Endodermal cell (in vitro differentiated cells): ENCODE measurements around the gene PPM1D. TPM values are rescaled to one million over a fixed set of nuclear protein-coding genes. Genes with fewer than 3 reads are reported as not detected.
"Not testable (repeated sequence)": the region's sequence is repeated elsewhere in the genome, so short reads cannot be mapped to it uniquely, and the experiment has no call there.

ENCODE experiments used
- DNase-seq: peaks from one replicate; pipeline ENCODE4 v3.0.0-alpha.2; 2017
- H3K27ac ChIP-seq: 2 replicates; pipeline ENCODE4 v1.5.1; 2013; ENCODE audit warnings: mild to moderate bottlenecking, low read depth, low read length, moderate library complexity
- H3K27me3 ChIP-seq: 2 replicates; pipeline ENCODE4 v1.6.1; 2013; ENCODE audit warnings: mild to moderate bottlenecking, low read length, moderate library complexity; ENCODE audit not compliant: insufficient read depth, control insufficient read depth, poor library complexity, severe bottlenecking
- H3K36me3 ChIP-seq: 2 replicates; pipeline ENCODE4 v1.7.0; 2013; ENCODE audit warnings: mild to moderate bottlenecking, low read length, moderate library complexity; ENCODE audit not compliant: control insufficient read depth, insufficient read depth
- H3K4me1 ChIP-seq: one replicate; pipeline ENCODE4 v1.7.0; 2013; ENCODE audit warnings: low read length; ENCODE audit not compliant: control insufficient read depth, insufficient read depth
- H3K4me3 ChIP-seq: 2 replicates; pipeline ENCODE4 v1.5.1; 2013; ENCODE audit warnings: mild to moderate bottlenecking, low read length, moderate library complexity
- H3K9ac ChIP-seq: 2 replicates; pipeline ENCODE4 v1.6.1; 2013; ENCODE audit warnings: mild to moderate bottlenecking, low read length, moderate library complexity; ENCODE audit not compliant: poor library complexity, severe bottlenecking; ENCODE audit errors: extremely low read depth
- H3K9me3 ChIP-seq: 2 replicates; pipeline ENCODE4 v1.6.1; 2013; ENCODE audit warnings: mild to moderate bottlenecking, low read length, moderate library complexity; ENCODE audit not compliant: control insufficient read depth
- H3K27ac Mint-ChIP-seq: 2 replicates; pipeline ENCODE4 v1.8.0; 2020; ENCODE audit warnings: mixed read lengths
- H3K27me3 Mint-ChIP-seq: 2 replicates; pipeline ENCODE4 v1.8.0; 2021; ENCODE audit warnings: mild to moderate bottlenecking, mixed read lengths; ENCODE audit not compliant: insufficient read depth
- H3K36me3 Mint-ChIP-seq: 2 replicates; pipeline ENCODE4 v1.8.0; 2020; ENCODE audit warnings: low read depth, mixed read lengths
- H3K4me1 Mint-ChIP-seq: 2 replicates; pipeline ENCODE4 v1.8.0; 2020; ENCODE audit warnings: mixed read lengths
- H3K4me3 Mint-ChIP-seq: 2 replicates; pipeline ENCODE4 v1.8.0; 2020; ENCODE audit warnings: mild to moderate bottlenecking, moderate library complexity, mixed read lengths
- H3K9me3 Mint-ChIP-seq: 2 replicates; pipeline ENCODE4 v1.8.0; 2020; ENCODE audit warnings: mild to moderate bottlenecking, mixed read lengths
- WGBS, 2 experiments: methylation state at CpG; one replicate each; pipeline versions ENCODE4 v1.1.5 to v1.1.7; 2013; ENCODE audit warnings: missing lambda C conversion rate in 2 of 2, mixed read lengths in 1 of 2; ENCODE audit not compliant: insufficient coverage in 1 of 2, insufficient read length in 1 of 2; 5-methylcytosine and 5-hydroxymethylcytosine counted together
- total RNA-seq, 2 donors: library from RNA; stranded (reverse); fragmentation: NEBNext Ultra II Directional in 1 of 2; extraction: Animal tissue kit (Norgen Biotek cat#: 25700) in 1 of 2; gene quantifications; 2 replicates in 1 of 2; 3 replicates in 1 of 2; pipeline ENCODE4 v1.2.1, GENCODE V29; 2021
- TF ChIP-seq, protein P1 (sequence below): fragments of 200-600 bp; sonication (generic); conservative IDR thresholded peaks from 2 replicates; pipeline ENCODE4 v1.5.0; 2021; ENCODE audit warnings: antibody characterized with exemption, mild to moderate bottlenecking

The PPM1D gene
- total RNA-seq, 2 donors from 2014 or later = 9.4 to 13.0 TPM

DNA sequence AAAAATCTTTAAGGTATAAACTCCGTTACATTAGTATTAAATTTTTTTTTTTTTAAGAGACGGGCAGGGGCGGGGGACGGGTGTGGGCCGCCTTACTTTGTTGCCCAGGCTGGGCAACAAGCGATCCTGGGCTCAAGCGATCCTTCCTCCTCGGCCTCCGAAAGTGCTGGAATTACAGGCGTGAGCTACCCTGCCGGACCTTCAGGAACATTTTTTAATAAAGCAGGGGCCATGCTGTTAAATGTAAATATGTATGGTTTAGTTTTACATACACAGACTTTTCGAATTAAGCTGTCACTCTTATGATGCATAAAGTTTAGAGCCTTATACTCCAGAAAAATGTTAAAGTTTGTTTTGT is 2.4 kb downstream of the PPM1D start:
- H3K27me3 Mint-ChIP-seq = no peaks in the 10 kb centered on the region
- H3K4me3 Mint-ChIP-seq = peak overlapping the region; percentile 86
- H3K4me1 Mint-ChIP-seq = peaks cover 16% of the 10 kb centered on the region
- Histone ChIP-seq H3K36me3 (no peaks in the 10 kb centered on the region), H3K4me1 (no peaks in the 10 kb centered on the region), H3K9me3 (no peaks in the 10 kb centered on the region), H3K27me3 (no peaks in the 10 kb centered on the region), H3K9ac (peak overlapping the region; percentile 88), H3K27ac (no peak overlapping the region), H3K4me3 (peak overlapping the region; percentile 99)
- H3K9me3 Mint-ChIP-seq = no peaks in the 10 kb centered on the region
- TF ChIP-seq, protein P1, sequence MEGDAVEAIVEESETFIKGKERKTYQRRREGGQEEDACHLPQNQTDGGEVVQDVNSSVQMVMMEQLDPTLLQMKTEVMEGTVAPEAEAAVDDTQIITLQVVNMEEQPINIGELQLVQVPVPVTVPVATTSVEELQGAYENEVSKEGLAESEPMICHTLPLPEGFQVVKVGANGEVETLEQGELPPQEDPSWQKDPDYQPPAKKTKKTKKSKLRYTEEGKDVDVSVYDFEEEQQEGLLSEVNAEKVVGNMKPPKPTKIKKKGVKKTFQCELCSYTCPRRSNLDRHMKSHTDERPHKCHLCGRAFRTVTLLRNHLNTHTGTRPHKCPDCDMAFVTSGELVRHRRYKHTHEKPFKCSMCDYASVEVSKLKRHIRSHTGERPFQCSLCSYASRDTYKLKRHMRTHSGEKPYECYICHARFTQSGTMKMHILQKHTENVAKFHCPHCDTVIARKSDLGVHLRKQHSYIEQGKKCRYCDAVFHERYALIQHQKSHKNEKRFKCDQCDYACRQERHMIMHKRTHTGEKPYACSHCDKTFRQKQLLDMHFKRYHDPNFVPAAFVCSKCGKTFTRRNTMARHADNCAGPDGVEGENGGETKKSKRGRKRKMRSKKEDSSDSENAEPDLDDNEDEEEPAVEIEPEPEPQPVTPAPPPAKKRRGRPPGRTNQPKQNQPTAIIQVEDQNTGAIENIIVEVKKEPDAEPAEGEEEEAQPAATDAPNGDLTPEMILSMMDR = no peak
- WGBS, 2 experiments = 12 to 25% methylated on average over 9 to 11 of the region's 12 CpGs
- DNase-seq = peak; percentile 65
- H3K36me3 Mint-ChIP-seq = no peaks in the 10 kb centered on the region
- H3K27ac Mint-ChIP-seq = no peak overlapping the region

DNA sequence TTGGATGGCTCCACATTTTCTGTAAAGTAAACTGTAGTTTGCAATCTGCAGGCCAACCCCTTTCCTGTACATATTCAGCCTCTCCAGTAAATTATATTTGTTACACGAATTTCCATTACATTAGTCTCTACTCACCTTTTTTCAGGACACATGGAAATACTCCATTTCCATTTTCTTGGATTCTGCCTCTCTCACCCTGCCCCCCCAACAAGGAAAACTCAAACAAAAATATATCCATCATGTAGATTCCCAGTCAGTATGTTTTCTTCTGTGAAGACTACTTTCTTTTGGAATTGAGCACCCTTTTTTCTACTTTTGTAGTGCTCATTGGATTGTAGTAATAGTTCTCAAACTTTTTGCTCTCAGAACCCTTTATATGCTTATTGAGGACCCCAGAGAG is 2.9 kb downstream of the PPM1D start:
- no peaks in the 10 kb centered on the region for H3K9me3 ChIP-seq
- Mint-ChIP-seq H3K27me3 (no peaks in the 10 kb centered on the region), H3K9me3 (no peaks in the 10 kb centered on the region), H3K4me1 (peaks cover 16% of the 10 kb centered on the region), H3K36me3 (no peaks in the 10 kb centered on the region), H3K4me3 (peak overlapping the region; percentile 86), H3K27ac (peak overlapping the region; percentile 20)
- H3K4me3 ChIP-seq = peak overlapping the region; percentile 99
- no peak overlapping the region for H3K27ac ChIP-seq
- TF ChIP-seq, protein P1 = no peak
- no peak for DNase-seq
- no peaks in the 10 kb centered on the region for H3K36me3 ChIP-seq
- H3K9ac ChIP-seq = peak overlapping the region; percentile 88
- no peaks in the 10 kb centered on the region for H3K27me3 ChIP-seq
- 0 to 9% methylated on average over 1 of the region's 1 CpG for WGBS, 2 experiments
- no peaks in the 10 kb centered on the region for H3K4me1 ChIP-seq

DNA sequence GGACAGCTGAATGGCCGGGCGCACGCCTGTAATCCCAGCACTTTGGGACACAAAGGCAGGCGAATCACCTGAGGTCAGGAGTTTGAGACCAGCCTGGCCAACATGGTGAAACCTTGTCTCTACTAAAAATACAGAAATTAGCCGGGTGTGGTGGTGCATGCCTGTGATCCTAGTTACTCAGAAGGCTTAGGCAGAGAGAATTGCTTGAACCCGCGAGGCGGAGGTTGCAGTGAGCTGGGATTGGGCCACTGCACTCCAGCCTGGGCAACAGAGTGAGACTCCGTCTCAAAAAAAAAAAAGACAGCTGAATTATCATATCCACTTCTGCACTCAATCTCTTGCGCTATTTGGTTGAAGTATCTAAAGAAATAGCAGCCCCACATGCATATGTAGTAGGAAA is 3.5 kb downstream of the PPM1D start:
- not testable (repeated sequence) for H3K27me3 Mint-ChIP-seq, H3K27ac Mint-ChIP-seq, H3K27ac ChIP-seq, H3K27me3 ChIP-seq, H3K36me3 Mint-ChIP-seq, DNase-seq, H3K4me1 ChIP-seq, H3K9me3 ChIP-seq, H3K9ac ChIP-seq, H3K9me3 Mint-ChIP-seq, H3K36me3 ChIP-seq, H3K4me3 Mint-ChIP-seq
- WGBS, 2 experiments = 93 to 96% methylated on average over 8 to 9 of the region's 10 CpGs
- peaks cover 12% of the 10 kb centered on the region for H3K4me1 Mint-ChIP-seq
- peak overlapping the region; percentile 99 for H3K4me3 ChIP-seq

DNA sequence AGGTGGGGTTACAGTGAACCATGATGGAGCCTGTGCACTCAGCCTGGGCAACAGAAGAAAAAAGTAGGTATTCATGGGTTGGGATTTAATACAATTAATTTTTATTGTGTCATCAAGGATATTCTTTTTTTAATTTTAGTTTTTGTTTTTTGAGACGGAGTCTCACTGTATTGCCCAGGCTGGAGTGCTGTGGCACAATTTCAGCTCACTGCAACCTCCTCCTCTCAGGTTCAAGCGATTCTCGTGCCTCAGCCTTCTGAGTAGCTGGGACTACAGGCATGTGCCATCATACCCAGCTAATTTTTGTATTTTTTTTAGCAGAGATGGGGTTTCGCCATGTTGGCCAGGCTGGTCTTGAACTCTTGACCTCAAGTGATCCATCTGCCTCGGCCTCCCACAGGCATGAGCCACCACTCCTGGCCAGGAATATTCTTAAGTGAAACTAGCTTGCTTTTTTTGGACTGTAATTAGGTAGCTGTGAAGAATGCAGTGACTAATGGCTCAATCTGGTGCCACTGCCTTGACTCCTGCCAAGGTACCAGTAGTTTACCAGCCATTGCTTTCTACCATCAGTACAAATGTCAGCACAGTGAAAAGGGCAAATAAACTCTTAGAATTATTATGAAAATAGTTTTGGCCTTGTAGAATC is 4.8 kb downstream of the PPM1D start:
- TF ChIP-seq, protein P1 = no peak
- peaks cover 2% of the 10 kb centered on the region for H3K36me3 Mint-ChIP-seq
- H3K9me3 ChIP-seq = no peaks in the 10 kb centered on the region
- no peak overlapping the region for H3K27ac ChIP-seq
- no peak for DNase-seq
- peaks cover 7% of the 10 kb centered on the region for H3K4me1 Mint-ChIP-seq
- no peaks in the 10 kb centered on the region for H3K4me1 ChIP-seq
- peak overlapping the region; percentile 99 for H3K4me3 ChIP-seq
- no peaks in the 10 kb centered on the region for H3K36me3 ChIP-seq
- H3K27me3 Mint-ChIP-seq = no peaks in the 10 kb centered on the region
- 96 to 100% methylated on average over 3 to 5 of the region's 5 CpGs for WGBS, 2 experiments
- no peaks in the 10 kb centered on the region for H3K27me3 ChIP-seq
- H3K9me3 Mint-ChIP-seq = no peaks in the 10 kb centered on the region
- H3K9ac ChIP-seq = no peak overlapping the region
- no peak overlapping the region for H3K4me3 Mint-ChIP-seq
- no peak overlapping the region for H3K27ac Mint-ChIP-seq
